ENCODE results near the gene SNW1. TPM values are rescaled to one million over a fixed set of nuclear protein-coding genes. Genes with fewer than 3 reads are reported as not detected.
A peak's percentile ranks its signal among the peaks of the same experiment; 100 is the strongest.

SNW1 gene
- total and polyA plus RNA-seq, 2 of the 13 experiments (the other 11 are each of a cell fraction or from before 2014, with no cell fraction given): 23.2 to 65.8 TPM

GRCh38 chr14:77708749-77709148 lies 52.2 kb downstream of the SNW1 start:
- POLR2A ChIA-PET: interaction anchor here (1.3 kb wide), 3 partner anchors 10 to 52 kb away, joined by 3 to 7 read pairs (median 3); partner anchors contain the start of gene SNW1
- no peak for DNase-seq (ENCODE audit: low spot score)
- no peak for FAIRE-seq
- peak overlapping the region; percentile 69 for H3K27ac ChIP-seq (ENCODE audit: extremely low read length, insufficient read depth, low read length)
- peak overlapping the region; percentile 92 to 97 (median 92) for H3K4me3 ChIP-seq (replicated peaks in 1 of 3; ENCODE audit: insufficient read depth in 1 of 3, low read depth in 2 of 3, low read length in 3 of 3)
- in situ Hi-C loops (cut with HindIII; ENCODE audit: extremely low pct_ligation_motif_present, low pct_unique_long_range_greater_than_20kb): loop anchor here (5.0 kb wide), 1 partner anchor 51 kb away; no protein-coding TSS in a partner anchor
- BruUV-seq (replicated peaks): TSS peak; percentile 76
- TF ChIP-seq RBFOX2 (IDR thresholded peaks at IDR 0.05; ENCODE audit: low read depth, low read length) (peak; percentile 37; the same call in 1 of the 2 replicates), TGIF2 (CRISPR knock-in tag; IDR thresholded peaks at IDR 0.05) (no peak), ZNF629 (CRISPR knock-in tag; conservative IDR thresholded peaks at IDR 0.05) (peak; percentile 83)
- TF ChIP-seq, protein P1, sequence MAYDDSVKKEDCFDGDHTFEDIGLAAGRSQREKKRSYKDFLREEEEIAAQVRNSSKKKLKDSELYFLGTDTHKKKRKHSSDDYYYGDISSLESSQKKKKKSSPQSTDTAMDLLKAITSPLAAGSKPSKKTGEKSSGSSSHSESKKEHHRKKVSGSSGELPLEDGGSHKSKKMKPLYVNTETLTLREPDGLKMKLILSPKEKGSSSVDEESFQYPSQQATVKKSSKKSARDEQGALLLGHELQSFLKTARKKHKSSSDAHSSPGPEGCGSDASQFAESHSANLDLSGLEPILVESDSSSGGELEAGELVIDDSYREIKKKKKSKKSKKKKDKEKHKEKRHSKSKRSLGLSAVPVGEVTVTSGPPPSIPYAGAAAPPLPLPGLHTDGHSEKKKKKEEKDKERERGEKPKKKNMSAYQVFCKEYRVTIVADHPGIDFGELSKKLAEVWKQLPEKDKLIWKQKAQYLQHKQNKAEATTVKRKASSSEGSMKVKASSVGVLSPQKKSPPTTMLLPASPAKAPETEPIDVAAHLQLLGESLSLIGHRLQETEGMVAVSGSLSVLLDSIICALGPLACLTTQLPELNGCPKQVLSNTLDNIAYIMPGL (CRISPR knock-in tag; IDR thresholded peaks at IDR 0.05; ENCODE audit: borderline replicate concordance in 1 of 2, low read depth in 1 of 2): peak in 1 of 2 experiments; percentile 8; a peak in 1 of 4 replicates
- H3K27me3 ChIP-seq (ENCODE audit: control insufficient read depth in 1 of 2, insufficient read depth in 2 of 2, low read length in 2 of 2): no peaks in the 10 kb centered on the region; a peak in 1 of 5 replicates
- H4K20me1 ChIP-seq (ENCODE audit: insufficient read depth, low read length): peaks cover 18% of the 10 kb centered on the region; the same call in 1 of the 2 replicates
- H3K9ac ChIP-seq (ENCODE audit: insufficient read depth, low read depth, low read length): peak overlapping the region; percentile 87
- H3K9me3 ChIP-seq (ENCODE audit: low read length): no peaks in the 10 kb centered on the region
- intact Hi-C loops (cut with micrococcal nuclease; ENCODE audit: unreplicated experiment): loop anchor here (2.0 kb wide), 2 partner anchors 52 to 108 kb away; partner anchors contain the start of gene SNW1
- peaks cover 12 to 27% of the 10 kb centered on the region in 2 experiments; a peak in 4 of 5 replicates for H3K36me3 ChIP-seq (replicated peaks in 1 of 2; ENCODE audit: control insufficient read depth in 1 of 2, insufficient read depth in 2 of 2, low read length in 2 of 2)
- CTCF ChIA-PET (ENCODE audit: low intra/inter-chr PET ratio, low total read pairs): no interaction called here
- H3K4me1 ChIP-seq (ENCODE audit: insufficient read depth, low read length): peaks cover 28% of the 10 kb centered on the region
- no peak for ATAC-seq
- H3K4me2 ChIP-seq (ENCODE audit: low read depth, low read length): peak overlapping the region; percentile 79
- 0% methylated on average over 6 of the region's 7 CpGs for WGBS (ENCODE audit: low lambda C conversion rate)
- peaks cover 76% of the 10 kb centered on the region for H3K79me2 ChIP-seq (ENCODE audit: insufficient read depth, low read length)
- H2AFZ ChIP-seq (ENCODE audit: low read length): no peak overlapping the region
